Renal cortical epithelial cell (primary cell): Measurements from ENCODE around the gene SPG21. TPM values are rescaled to one million over a fixed set of nuclear protein-coding genes. Genes with fewer than 3 reads are reported as not detected.
"Not testable (repeated sequence)": the region's sequence is repeated elsewhere in the genome, so short reads cannot be mapped to it uniquely, and the experiment has no call there.

Experiments used
- DNase-seq: peaks from one replicate; pipeline ENCODE4 v3.0.0-alpha.2; 2011; ENCODE audit warnings: low read depth
- total RNA-seq: library from RNA; depleted of rRNA; stranded (reverse); fragments of >200 nt; gene quantifications from 2 replicates; pipeline ENCODE4 v1.2.3, GENCODE V29; 2014

SPG21 gene
- total RNA-seq = 59.7 and 95.5 TPM in 2 replicates

GRCh38 chr15:64989416-64990167, at the start of gene SPG21:
SPG21 (minus strand) TSS chr15:64989914; CDS start chr15:64983569, 6,345 bp downstream.
- peak; percentile 81 for DNase-seq

DNA sequence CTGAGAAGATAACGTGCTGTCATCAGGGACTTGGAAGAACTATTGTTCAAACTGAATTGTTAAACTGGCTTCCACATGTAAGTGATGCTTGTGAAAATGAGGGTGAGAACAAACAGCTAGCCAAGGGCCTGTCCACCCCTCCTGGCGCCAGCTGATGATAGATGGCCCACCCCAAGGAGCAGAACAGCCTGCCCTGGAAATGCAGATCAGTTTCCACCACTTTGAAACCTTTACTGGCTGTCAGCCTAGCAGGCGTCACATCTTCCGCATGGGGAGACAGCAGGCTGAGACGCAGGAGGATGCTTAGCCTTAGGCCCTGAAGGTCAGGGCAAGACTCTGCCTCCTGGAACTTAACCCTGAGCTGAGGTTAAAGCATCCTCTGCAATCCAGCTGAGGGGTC, 49.1 kb upstream of the SPG21 start:
- DNase-seq = no peak

DNA sequence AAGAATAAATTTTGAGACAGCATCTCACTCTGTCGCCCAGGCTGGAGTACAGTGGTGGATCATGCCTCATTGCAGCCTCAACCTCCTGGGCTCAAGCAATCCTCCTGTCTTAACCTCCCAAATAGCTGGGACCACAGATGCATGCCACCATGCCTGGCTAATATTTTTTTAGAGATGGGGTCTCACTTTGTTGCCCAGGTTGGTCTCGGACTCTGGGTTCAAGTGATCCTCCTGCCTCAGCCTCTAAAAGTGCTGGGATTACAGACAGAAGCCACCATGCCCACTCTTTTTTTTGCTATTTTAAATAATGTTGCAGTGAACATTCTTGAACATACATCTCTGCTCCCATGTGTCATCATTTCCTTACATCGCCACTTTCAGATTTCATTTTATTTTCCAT, 48.7 kb upstream of the SPG21 start:
- no peak for DNase-seq

- no peak for DNase-seq
Observed at GRCh38 chr15:65037309-65037708, 47.6 kb upstream of the SPG21 start.

GRCh38 chr15:65034719-65035118, 45.0 kb upstream of the SPG21 start:
- no peak for DNase-seq

DNA sequence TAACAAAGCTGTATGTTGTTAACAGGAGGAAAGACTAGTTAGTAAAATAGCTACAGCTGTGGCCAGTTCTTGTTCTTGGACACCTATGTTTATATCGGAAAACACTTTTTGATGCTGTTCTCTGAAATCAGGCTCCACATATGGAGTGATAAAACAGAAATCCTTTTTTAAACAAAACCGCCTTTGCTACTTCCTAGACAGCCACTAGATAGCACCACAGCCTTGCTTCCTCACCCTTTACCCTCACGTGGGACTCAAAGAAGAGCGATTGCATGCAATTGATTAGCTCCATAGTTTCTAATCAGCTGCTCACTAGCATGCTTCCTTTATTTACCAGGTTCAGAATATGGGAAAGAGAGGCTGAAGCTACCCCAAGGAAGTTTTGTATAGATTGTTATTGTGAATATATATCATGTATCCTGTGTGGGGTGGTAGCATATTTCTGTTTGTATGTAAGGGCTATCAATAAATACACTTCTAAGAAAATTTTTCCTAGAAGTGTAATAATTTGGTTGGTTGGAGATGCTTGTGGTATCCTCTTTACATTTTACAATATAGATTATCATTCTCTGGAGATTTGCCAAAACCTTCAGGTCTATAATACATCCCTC, 44.0 kb upstream of the SPG21 start:
- DNase-seq = peak; percentile 55

DNA sequence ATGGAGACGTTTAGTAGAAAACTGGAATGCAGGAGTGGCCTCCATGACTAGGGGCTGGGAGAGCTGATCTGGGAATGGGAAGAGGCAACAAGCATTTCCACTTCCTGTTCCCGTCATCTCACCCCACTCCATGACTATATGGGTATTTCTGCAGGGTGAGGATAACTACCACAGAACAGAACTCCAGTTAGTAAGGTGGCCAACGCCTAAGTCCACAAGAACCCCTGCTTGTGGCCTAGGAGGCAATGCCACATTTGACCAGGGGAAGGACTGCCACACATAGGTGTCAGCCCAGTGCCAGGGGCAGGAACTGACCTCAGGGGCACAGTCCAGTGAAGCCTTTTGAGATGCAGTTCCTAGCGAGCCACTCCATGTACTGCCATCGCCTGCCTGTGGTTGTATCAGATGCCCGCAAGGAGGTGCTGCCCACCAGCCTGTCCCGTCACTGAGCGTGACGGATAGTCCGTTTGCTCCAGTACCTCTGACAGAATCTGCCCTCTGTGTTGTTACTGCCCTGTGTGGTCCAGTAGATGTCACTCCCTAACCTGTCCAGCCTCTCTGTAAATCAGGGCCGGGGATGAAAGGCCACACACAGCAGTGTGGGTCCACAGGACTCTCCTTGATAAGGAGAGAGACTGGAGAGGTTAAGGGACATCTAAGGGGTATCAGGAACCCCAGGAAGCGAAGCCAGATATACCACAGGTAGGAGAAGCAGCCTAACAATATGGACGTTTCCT, 43.3 kb upstream of the SPG21 start:
- peak; percentile 82 for DNase-seq

DNA sequence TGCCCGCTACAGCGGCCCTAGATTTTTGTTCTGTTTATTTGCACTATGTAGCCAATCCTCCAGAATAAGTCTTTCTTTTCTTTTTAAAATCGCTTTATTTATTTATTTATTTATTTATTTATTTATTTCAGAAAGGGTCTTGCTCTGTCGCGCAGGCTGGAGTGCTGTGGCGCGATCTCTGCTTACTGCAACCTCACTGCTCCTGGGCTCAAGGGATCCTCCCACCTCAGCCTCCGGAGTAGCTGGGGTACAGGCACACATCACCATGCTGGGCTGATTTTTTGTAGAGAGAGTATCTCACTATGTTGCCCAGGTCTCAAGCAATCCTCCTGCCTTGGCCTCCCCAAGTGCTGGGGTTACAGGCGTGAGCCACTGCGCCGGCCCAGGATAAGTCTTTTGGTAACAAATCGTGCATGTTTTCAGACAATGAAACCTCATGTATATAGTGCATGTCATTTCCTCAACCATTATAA, 40.1 kb upstream of the SPG21 start:
- no peak for DNase-seq

DNA sequence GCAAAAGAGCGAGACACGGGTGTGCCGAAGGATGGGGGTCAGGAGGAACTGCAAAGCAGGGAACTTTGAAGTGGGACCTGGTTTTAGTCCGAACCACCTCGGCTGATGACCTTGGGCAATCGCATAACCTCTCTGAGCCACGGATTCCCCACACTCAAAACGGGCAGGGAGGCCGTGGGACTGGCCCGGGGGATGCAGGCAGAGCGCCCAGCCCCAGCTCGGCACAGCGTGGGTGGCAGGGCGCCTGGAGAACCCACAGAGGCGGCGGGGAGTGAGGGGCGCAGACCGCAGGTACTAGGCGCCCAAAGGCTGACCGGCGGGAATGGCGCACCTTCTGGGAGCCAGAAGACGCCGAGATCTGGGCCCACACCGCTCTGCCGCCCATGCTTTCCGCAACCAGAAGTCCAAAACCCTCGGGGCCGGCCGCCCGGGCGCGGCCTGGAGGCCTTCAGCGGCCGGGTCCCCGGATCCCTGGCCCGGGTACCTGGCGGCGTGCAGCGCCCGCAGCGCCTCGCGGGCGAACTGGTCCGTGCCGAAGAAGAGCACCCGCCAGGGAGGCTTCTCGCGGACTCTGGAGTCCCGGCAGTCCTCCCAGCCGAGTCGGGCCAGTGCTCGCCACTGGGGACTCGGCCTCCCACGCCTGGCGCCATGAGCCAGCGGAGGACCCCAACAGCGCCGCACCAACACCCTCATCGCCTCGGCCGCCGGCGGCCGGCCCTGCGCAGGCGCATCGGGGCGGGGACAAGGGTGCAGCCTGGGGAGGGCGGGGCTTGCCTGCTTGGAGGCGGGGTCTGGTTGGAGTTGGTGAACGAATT, 39.4 kb upstream of the SPG21 start, which contains the start of gene MTFMT:
Gene MTFMT (minus strand): TSS at position 719 of the 815 bp plus-strand sequence. CDS start 26 bp downstream, at position 693.
- peak; percentile 43 for DNase-seq

DNA sequence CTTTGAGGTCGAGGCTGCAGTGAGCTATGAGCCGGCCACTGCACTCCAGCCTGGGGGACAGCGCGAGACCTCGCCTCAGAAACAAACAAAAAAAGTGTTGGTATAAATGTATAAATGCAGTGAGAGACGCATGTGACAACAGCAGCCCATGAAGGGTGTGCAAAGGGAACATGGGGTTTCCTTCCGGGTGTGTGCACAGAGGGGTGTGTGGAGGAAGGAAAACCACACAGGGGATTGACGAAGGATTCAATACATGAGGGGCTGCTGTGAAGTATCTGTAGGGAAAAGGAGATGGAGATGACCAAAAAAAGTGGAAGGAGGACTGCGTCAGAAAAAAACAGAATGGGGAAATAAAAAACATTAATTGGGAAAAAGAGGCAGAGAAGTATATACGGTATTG, 38.6 kb upstream of the SPG21 start:
- DNase-seq = no peak

- no peak for DNase-seq
Observed at GRCh38 chr15:65027593-65027992, 37.9 kb upstream of the SPG21 start.

GRCh38 chr15:65026756-65027155, 37.0 kb upstream of the SPG21 start:
- no peak for DNase-seq

GRCh38 chr15:65021488-65021887, 31.8 kb upstream of the SPG21 start:
- DNase-seq = no peak

DNA sequence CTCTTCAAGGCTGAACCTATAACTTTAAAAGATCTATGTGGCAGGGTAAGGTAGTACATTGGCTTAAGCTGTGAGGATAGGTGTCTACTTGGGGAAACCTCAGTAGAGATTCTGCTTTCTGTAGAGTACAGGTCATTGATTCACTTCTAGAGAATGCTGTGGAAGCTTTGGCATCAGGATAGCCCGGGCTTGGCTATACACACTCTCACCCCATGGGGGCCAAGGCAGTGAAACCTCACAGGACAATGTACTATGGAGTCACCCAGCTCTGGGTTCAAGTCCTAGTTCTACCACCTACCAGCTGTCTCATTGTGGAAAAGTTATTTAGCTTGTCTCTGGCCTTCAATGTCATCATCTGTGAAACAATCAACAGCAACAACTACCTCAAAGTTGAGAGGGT, 30.7 kb upstream of the SPG21 start:
- DNase-seq = no peak

- not testable (repeated sequence) for DNase-seq
Observed at GRCh38 chr15:65011198-65011597, 21.5 kb upstream of the SPG21 start.

GRCh38 chr15:65008983-65009382, 19.3 kb upstream of the SPG21 start:
- DNase-seq = no peak

GRCh38 chr15:65006876-65007275, 17.2 kb upstream of the SPG21 start:
- no peak for DNase-seq

- DNase-seq = no peak
Observed at GRCh38 chr15:65004993-65005392, 15.3 kb upstream of the SPG21 start.

DNA sequence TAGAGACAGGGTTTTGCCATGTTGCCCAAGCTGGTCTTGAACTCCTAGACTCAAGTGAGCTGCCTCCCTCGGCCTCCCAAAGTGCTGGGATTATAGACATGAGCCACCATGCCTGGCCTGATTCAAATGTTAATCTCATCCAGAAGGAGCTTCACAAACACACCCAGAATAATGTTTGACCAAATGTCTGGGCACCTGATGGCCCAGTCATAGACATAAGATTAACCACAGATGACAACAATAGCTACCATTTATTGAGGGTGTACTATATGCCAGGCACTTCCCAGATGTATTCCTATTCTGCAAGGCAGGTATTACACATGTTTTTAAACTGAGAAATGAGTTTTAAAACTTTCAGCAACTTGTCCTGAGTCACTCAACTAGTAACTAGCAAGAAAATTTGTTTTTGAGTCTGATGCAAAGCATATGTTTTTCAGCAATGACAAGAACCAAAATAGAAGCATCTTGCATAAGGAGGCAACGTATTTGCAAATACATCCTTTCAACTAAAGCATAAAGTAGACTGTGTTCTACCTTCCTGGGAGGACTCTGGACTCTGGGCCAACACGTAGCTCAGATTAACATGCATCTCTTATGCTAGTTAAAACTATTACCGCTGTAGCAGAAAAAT, 8.1 kb upstream of the SPG21 start:
- DNase-seq = no peak

- DNase-seq = no peak
Observed at GRCh38 chr15:64997066-64997465, 7.4 kb upstream of the SPG21 start.

DNA sequence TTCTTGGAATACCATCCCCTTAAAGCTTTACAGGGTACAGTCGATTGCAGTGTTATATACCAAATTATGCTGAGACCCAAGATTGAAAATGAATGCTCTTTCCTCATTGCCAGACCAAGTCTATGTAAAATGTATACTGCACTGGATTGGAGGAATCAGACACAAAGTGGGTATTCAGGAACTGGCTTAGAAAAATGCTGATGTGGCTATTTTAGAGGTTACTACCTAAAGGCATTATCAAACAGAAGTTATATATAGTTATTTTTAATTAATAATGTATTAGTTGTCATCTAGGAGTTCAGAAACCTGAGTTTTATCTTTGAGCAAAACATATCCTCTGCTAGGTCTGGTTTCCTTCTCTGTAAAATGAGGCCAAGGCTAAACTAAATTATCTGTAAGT, 3.6 kb upstream of the SPG21 start:
- no peak for DNase-seq
